Activated CD8-positive, alpha-beta memory T cell treated with anti-CD3 and anti-CD28 coated beads, Interleukin-2, amount 50 U/mL, for 24 hours (primary cell): Measurements from ENCODE around the gene FAM174C.

Experiments used
- DNase-seq: peaks from one replicate; pipeline ENCODE4 v3.0.0-alpha.2; 2020; ENCODE audit errors: extremely low read depth

The FAM174C gene

DNA sequence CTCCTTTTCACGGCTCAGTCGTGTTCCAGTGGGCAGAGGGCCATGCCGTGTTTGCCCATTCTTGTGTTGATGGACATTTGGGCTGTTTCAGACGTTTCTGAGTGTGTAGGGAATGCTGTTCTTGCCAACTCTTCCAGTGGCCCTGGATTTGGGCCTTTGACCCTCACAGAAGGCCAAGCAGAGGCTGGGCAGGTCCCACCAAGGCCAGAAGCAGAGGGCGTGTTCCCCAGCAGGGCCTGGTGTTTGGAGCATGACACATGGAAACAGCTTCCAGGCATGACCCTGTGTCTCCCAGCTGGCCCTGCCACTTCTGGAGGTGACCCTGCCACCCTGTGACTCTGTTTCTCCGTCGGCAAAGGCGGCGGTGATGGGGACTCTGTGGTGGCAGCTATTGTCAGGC lies 46.2 kb downstream of the FAM174C start:
- no peak for DNase-seq

DNA sequence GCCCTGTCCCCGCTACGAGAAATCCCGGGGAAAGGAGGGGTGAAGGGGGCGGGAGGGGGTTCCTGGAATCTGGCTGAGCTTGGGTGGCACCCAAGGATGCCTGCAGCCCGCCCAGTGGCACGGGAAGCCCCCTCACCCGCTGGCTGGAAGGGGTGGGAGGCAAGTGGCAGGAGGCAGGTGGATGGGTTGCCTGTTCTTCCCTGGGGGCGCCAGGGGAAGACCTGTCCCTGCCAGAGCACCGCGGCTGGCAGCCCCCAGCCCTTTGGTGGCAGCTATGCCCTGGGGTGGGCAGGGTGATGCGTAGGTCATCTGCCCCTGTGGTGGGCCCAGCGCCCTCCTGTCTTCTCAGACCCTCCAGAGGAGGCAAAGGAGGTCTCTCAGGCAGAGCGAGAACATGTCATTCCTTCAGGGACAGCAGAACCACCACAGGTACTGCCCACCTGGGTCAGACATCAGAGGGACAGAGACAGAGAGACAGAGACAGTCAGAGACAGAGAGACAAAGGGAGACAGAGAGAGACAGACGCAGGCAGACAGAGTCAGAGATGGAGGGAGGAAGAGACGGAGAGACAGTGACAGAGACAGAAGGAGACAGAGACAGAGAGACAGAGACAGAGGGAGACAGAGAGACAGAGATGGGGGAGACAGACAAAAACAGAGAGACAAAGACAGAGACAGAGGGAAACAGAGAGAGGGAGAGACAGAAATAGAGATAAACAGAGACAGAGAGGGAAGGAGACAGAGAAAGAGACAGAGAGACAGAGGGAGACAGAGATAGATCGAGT lies 47.1 kb downstream of the FAM174C start:
- no peak for DNase-seq

DNA sequence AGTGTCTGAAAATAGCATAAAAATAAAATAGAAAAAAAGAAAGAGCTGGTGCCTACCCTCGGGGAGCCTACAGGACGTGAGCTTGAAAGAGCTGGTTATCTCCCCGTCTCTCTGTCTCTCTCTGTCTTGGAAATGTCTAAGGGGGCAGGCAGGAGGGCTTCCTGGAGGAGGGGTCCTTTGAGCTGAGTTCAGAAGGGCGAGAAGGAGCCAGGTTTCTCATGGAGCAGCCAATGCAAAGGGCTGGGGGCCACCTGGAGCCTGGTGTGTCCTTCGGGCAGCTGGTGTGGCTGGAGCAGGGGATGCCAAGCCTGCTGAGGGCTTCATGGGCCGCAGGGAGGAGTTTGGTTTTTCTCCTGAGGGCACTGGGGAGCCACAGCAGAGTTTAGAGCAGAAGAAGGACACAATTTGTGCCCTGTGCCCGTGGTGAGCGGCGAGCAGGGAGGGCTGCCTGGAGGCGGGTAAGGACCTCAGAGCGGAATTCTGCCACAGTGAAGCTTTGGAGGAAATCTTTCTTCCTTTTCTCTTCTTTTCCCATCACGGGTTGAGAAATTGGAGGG lies 49.0 kb downstream of the FAM174C start:
- no peak for DNase-seq

DNA sequence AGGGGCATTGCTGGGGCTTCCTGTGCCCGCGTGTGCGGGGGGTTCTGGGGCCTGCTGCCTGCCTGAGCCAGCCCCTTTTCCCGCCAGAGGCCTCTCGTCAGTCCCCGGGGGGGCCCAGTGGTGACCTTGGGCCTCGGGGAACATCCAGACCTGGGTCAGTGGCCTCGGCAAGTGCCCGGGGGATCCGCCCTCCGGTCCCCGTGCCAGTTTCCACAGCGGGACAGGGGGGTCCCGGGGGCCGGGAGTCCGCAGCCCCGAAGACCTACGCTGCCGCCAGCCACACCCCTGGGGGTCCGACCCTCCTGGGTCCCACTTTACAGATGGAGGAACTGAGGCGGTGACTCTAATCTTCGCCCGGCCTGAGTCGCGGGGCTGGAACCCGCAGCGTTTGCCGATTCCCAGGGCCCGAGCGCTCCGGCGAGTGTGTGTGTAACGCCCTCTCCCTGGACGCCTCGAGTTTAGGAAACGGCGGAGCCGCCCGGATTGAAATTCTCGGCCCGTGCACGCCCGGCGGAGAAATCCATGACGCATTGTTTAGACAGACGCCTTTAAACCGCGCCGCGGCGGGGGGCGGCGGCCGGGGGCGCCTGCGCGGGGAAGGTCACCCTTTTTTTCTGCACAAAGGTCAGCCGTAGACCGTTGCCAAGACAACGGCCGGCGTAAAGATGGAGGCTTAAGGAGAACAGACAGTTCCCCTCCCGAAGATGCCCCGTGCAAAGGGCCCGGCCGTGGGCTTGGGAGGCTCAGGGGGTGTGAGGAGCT lies 49.7 kb downstream of the FAM174C start:
- no peak for DNase-seq

DNA sequence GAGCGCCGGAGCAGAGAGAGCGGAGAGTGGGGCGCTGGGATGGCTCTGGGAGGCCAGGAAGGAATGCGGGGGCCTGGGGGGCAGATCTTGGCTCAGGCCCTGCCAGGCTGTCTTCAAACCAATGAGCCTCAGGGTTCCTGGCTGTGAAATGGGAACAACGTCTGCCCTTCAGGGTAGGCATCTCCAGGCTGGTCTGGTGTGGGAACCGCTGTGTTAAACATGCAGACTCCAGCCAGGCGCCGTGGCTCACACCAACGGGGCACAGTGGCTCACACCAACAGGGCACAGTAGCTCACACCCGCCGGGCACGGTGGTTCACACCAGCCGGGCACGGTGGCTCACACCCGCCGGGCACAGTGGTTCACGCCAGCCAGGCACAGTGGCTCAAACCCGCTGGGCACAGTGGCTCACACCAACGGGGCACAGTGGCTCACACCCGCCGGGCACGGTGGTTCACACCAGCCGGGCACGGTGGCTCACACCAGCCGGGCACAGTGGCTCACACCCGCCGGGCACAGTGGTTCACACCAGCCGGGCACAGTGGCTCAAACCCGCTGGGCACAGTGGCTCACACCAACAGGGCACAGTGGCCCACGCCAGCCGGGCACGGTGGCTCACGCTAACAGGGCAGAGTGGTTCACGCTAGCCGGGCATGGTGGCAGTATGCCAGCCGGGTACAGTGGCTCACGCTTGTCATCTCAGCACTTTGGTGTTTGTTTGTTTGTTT lies 50.4 kb downstream of the FAM174C start:
- no peak for DNase-seq

DNA sequence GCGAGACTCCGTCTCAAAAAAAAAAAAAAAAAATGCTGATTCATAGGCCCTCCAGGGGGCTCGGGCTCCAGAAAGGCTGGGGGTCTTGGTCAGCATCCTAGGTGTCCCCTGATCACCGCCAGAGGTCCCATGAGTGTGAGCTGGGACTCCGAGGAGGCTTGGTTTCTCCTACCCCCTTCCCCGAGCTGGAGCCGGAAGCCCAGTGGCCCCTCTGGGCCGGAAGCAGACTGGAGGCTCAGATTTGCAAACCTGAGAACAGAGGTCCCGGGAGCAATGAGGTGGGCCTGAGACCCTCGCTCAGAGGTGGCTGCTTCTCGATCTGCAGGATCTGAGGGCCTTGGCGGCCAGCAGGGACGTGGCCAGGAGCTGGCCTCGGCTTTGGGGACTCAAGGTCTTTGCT lies 51.8 kb downstream of the FAM174C start:
- no peak for DNase-seq
